Measurements from ENCODE around the gene TMBIM4.

- TF ChIP-seq EZH2phosphoT487 (IDR thresholded peaks at IDR 0.05; ENCODE audit: borderline replicate concordance), result no peak
- TF ChIP-seq POLR2A (IDR thresholded peaks at IDR 0.05; ENCODE audit: borderline replicate concordance, extremely low read depth, insufficient read depth, insufficient read length), result no peak
- no peak for TF ChIP-seq RAD21 (IDR thresholded peaks at IDR 0.05; ENCODE audit: low read depth)
- TF ChIP-seq, protein P1, sequence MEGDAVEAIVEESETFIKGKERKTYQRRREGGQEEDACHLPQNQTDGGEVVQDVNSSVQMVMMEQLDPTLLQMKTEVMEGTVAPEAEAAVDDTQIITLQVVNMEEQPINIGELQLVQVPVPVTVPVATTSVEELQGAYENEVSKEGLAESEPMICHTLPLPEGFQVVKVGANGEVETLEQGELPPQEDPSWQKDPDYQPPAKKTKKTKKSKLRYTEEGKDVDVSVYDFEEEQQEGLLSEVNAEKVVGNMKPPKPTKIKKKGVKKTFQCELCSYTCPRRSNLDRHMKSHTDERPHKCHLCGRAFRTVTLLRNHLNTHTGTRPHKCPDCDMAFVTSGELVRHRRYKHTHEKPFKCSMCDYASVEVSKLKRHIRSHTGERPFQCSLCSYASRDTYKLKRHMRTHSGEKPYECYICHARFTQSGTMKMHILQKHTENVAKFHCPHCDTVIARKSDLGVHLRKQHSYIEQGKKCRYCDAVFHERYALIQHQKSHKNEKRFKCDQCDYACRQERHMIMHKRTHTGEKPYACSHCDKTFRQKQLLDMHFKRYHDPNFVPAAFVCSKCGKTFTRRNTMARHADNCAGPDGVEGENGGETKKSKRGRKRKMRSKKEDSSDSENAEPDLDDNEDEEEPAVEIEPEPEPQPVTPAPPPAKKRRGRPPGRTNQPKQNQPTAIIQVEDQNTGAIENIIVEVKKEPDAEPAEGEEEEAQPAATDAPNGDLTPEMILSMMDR (IDR thresholded peaks at IDR 0.05 in 2 of 3, conservative IDR thresholded peaks at IDR 0.05 in 1 of 3; ENCODE audit: borderline replicate concordance in 1 of 3, insufficient read depth in 1 of 3, low read depth in 2 of 3, low read length in 2 of 3), result no peak
- no peak for TF ChIP-seq POLR2AphosphoS5 (IDR thresholded peaks at IDR 0.05; ENCODE audit: low read depth, low read length)
- TF ChIP-seq ZBTB33 (IDR thresholded peaks at IDR 0.05; ENCODE audit: extremely low read depth, insufficient replicate concordance, low read length), result no peak
- TF ChIP-seq TCF7L2 (IDR thresholded peaks at IDR 0.05; ENCODE audit: borderline replicate concordance, extremely low read depth, insufficient read depth, insufficient read length), result no peak
- TF ChIP-seq SP1 (IDR thresholded peaks at IDR 0.05; ENCODE audit: low read depth), result no peak
- no peak for TF ChIP-seq YY1 (IDR thresholded peaks at IDR 0.05; ENCODE audit: extremely low read depth, insufficient replicate concordance, low read depth, low read length)
- TF ChIP-seq JUND (IDR thresholded peaks at IDR 0.05), result no peak
- no peak for TF ChIP-seq REST (IDR thresholded peaks at IDR 0.05; ENCODE audit: low read depth)
- no peak for TF ChIP-seq EGR1 (IDR thresholded peaks at IDR 0.05; ENCODE audit: low read depth)
Measured at GRCh38 chr12:66187036-66187435, 17.2 kb upstream of the TMBIM4 start.
